CD4-positive, alpha-beta T cell treated with Interferon alpha-2 for 1 hour (primary cell): ENCODE measurements around the gene COTL1.

Experiments
- DNase-seq, 2 donors: peaks; one replicate each; pipeline ENCODE4 v3.0.0-alpha.2; 2020 to 2022

The COTL1 gene

GRCh38 chr16:84595052-84595481 lies 22.8 kb downstream of the COTL1 start:
- DNase-seq = peak; percentile 27 to 67

GRCh38 chr16:84594725-84595038 lies 23.2 kb downstream of the COTL1 start:
- no peak for DNase-seq

- DNase-seq = peak; percentile 93 to 94
Measured at GRCh38 chr16:84593825-84594724, 23.8 kb downstream of the COTL1 start.

GRCh38 chr16:84592718-84593117 lies 25.2 kb downstream of the COTL1 start:
- no peak for DNase-seq

GRCh38 chr16:84589975-84590719 lies 27.7 kb downstream of the COTL1 start:
- DNase-seq = no peak

GRCh38 chr16:84588991-84589390 lies 28.9 kb downstream of the COTL1 start:
- DNase-seq = no peak

- DNase-seq = no peak
Measured at GRCh38 chr16:84585886-84586285, 32.0 kb downstream of the COTL1 start.

GRCh38 chr16:84585467-84585866 lies 32.4 kb downstream of the COTL1 start:
- DNase-seq = no peak

- no peak for DNase-seq
Measured at GRCh38 chr16:84584678-84585077, 33.2 kb downstream of the COTL1 start.

- DNase-seq = no peak
Measured at GRCh38 chr16:84583995-84584394, 33.9 kb downstream of the COTL1 start.

GRCh38 chr16:84582958-84583516 lies 34.8 kb downstream of the COTL1 start:
- DNase-seq = no peak

- no peak for DNase-seq
Measured at GRCh38 chr16:84581158-84581557, 36.7 kb downstream of the COTL1 start.

- DNase-seq = no peak
Measured at GRCh38 chr16:84579936-84580335, 37.9 kb downstream of the COTL1 start.

GRCh38 chr16:84578538-84579126 lies 39.2 kb downstream of the COTL1 start:
- no peak for DNase-seq

GRCh38 chr16:84577034-84577803 lies 40.7 kb downstream of the COTL1 start:
- no peak for DNase-seq

- no peak for DNase-seq
Measured at GRCh38 chr16:84575914-84576313, 42.0 kb downstream of the COTL1 start.

GRCh38 chr16:84574191-84574590 lies 43.7 kb downstream of the COTL1 start:
- no peak for DNase-seq

GRCh38 chr16:84572096-84572495 lies 45.8 kb downstream of the COTL1 start:
- no peak for DNase-seq

GRCh38 chr16:84571506-84571905 lies 46.4 kb downstream of the COTL1 start:
- DNase-seq = no peak

- no peak for DNase-seq
Measured at GRCh38 chr16:84570739-84571403, 47.0 kb downstream of the COTL1 start.

GRCh38 chr16:84569382-84569987 lies 48.4 kb downstream of the COTL1 start:
- DNase-seq = peak in 1 of 2 donors; percentile 15

- no peak for DNase-seq
Measured at GRCh38 chr16:84568066-84568465, 49.8 kb downstream of the COTL1 start.
